GM19395 (cell line): ENCODE measurements around the gene FUT2.

Experiments used
- ATAC-seq: cut with Tn5 transposase; IDR thresholded peaks from one replicate; pipeline ENCODE4 v1.9.1; 2021; ENCODE audit warnings: mild to moderate bottlenecking, moderate library complexity; ENCODE audit not compliant: unreplicated experiment

Gene FUT2

GRCh38 chr19:48724796-48725753 is 29.3 kb downstream of the FUT2 start:
- ATAC-seq: no peak

GRCh38 chr19:48726556-48726955 is 30.8 kb downstream of the FUT2 start:
- no peak for ATAC-seq

GRCh38 chr19:48728911-48729664 is 33.3 kb downstream of the FUT2 start:
- no peak for ATAC-seq

- ATAC-seq: no peak
Measured at GRCh38 chr19:48731452-48731851, 35.7 kb downstream of the FUT2 start.

- no peak for ATAC-seq
Measured at GRCh38 chr19:48734625-48735024, 38.9 kb downstream of the FUT2 start.

GRCh38 chr19:48735031-48735615 is 39.4 kb downstream of the FUT2 start:
- no peak for ATAC-seq

GRCh38 chr19:48737360-48737998 is 41.7 kb downstream of the FUT2 start:
- no peak for ATAC-seq

- no peak for ATAC-seq
Measured at GRCh38 chr19:48738557-48739403, 43.0 kb downstream of the FUT2 start.

- ATAC-seq: no peak
Measured at GRCh38 chr19:48739404-48740163, 43.8 kb downstream of the FUT2 start.

- ATAC-seq: no peak
Measured at GRCh38 chr19:48740164-48740972, 44.6 kb downstream of the FUT2 start, which contains the start of gene RASIP1. TSS of gene RASIP1 (minus strand) at chr19:48740610. CDS start at chr19:48740282, 328 bp downstream.

GRCh38 chr19:48741129-48741999 is 45.6 kb downstream of the FUT2 start:
- no peak for ATAC-seq

- no peak for ATAC-seq
Measured at GRCh38 chr19:48742096-48742495, 46.3 kb downstream of the FUT2 start.

GRCh38 chr19:48745208-48745995 is 49.6 kb downstream of the FUT2 start:
- no peak for ATAC-seq

- no peak for ATAC-seq
Measured at GRCh38 chr19:48746110-48746509, 50.3 kb downstream of the FUT2 start.

GRCh38 chr19:48746738-48747575 is 51.2 kb downstream of the FUT2 start, which contains the start of gene IZUMO1:
TSS of gene IZUMO1 (minus strand) at chr19:48746909. CDS start at chr19:48745859, 1,050 bp downstream.
- ATAC-seq: no peak
